SHP77 (cell line): ENCODE data around the gene RAI1.

ENCODE experiments used
- DNase-seq, 2 experiments: peaks; one replicate each; lab custom pipeline; 2025; lab: John Stamatoyannopoulos, UW

Gene RAI1

DNA sequence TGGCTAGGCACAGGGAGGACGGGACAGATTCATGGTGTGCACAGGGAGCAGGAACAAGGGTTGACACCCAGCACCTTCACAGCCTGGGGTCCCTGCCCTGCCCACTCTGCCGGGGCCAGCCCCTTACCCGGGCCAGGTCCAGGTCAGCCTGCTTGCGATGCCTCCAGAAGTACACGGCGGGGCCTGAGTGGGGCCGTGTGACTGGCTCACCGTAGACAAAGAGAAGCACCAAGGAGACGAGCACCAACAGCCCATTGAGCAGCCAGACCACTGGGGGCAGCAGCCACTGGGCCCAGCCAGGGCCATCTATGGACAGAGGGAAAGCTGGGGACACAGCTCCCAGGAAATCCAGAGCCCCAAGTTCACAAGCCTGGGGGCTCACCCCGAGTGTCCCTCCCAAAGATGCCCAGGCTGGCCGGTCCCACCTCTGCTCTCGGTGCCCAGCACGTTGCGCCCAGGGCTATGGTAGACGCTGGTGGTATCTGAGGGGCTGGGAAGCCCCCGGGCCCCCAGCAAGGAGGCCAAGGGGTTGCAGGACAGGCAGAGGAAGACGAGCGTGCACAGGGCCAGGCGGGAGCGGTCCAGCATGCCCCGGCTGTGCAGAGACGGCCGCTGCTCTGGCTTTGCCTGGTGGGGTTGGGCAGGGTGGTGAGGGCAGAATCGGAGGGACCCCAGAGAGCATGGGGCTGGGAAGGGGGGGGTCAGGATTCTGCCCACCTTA lies 135.7 kb downstream of the RAI1 start:
- no peak for DNase-seq

DNA sequence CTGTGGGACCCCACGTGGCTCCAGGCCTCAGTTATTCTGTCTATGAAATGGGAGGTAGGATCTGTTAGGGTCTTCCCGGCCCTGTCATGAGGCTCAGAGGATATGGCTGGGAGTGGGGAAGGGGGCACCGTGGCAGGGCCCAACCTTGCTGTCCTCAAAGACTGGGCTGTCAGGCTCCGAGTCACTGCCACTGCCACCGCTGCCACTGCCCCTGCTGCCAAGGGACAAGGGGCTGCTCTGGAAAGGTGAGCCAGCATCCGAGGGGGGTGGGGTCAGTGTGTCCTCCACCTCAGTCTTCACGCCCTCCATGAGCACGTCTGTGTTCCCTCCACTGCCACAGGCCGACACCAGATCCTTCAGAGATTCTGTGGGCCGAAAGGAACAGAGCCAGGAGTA lies 136.3 kb downstream of the RAI1 start:
- DNase-seq = no peak

DNA sequence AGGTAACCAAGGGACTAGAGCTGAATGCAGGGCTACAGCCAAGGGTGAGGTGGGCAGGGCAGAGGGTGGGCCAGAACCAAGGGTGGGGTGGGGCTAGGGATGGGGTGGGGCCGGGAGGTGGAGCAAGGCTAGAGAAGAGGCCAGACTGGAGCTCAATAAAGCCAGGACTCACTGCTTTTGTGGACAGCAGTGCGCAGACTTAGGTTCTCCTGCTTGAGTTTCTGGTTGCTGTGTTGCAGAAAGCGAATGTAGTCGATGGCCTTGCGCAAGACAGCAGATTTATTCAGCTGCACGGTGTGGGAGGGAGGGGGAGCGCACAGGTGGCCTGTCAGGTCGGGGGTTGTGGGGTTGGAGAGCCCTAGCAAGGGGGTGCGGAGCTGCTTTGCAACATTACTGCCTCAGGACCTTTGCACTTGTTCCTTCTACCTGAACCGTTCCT lies 136.8 kb downstream of the RAI1 start:
- DNase-seq = no peak

DNA sequence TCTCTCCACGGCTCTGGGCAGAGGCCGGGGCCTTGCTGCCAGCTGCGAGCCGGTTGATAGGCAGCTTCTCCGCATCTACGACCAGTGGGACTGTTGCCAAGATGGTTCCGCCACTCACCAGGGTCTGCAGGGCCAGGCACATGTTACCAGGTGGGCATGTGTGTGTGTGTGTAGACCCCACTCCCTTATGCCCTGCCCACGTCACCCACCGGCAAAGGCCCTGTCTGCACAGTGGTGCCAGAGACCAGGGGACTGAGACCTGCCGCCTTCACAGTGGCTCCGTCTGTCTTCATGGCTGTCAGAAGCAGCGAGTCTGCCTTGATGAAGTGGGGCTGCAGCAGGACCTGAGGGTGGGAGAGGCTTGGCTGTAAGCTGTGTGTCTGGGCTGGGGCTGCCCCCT lies 137.9 kb downstream of the RAI1 start:
- DNase-seq = no peak

DNA sequence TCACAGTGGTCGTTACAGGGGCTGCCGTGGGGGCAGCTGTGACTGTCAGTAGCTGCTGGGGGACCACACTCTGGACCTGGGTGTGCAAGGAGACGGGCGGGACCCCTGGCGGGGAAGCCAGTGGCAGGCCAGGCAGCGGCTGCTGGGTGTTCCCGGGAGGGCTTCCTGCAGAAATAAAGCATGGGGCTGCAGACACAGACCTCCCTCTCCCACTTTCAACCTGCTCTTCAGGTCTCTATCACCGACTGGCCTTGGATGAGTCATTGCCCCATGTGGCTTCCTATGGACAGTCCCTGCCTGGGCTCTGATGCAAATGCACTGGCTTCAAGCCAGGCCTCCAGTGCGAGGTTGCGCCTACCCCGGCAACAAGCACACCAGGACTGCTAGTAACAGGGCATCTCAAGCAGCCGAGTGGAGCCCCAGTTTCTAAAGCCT lies 138.3 kb downstream of the RAI1 start:
- DNase-seq = peak; percentile 82 to 90

DNA sequence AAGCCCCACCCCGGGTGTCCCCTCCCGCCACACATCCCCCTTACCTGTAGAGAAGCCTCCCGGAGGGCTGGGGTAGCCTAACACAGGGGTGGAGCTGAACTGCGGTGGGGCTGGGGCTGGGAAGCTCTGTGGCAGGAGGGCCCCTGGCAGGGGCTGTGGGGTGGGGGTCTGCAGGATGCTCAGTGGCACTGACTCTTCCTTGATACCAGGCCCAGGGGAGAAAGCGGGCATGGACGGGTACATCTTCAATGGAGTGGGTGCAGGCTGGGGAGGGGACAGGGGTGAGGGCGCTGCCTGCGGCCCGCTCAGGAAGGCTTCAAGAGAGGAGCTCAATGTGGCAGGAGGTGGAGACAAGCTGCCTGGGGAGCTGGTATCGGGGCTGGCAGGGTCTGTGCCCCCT lies 138.8 kb downstream of the RAI1 start:
- DNase-seq = no peak

DNA sequence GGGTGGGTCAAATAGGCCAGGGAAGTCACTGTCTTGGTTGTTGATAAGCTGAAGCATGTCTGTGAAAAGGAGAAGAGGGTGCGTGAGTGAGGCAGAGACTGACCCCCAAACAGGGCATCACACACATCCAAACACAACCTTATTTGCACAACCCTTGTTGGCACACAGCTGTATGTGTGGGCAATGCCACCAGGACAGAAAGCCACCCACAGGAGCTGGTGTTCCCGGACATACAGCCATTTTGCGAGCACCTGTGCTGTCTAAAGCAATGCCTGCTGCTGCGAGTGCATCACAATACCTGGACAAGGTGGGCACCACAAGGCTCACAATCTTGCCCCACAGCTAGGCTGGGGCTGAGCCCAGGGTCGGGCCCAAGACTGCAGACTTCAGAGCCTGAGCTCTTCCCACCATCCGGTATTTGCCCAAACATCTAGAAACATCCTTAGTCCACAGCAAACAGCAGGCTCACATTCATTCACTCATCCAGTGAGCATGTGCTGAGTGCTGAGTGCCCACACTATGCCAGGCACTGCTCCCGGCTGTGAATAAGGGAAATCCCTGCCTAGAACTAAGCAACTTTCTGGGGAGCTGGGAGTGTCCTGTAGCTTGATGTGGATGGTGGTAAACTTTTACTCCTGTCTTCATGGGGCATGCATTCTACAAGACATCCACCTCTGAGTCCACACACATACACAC lies 139.4 kb downstream of the RAI1 start:
- DNase-seq = no peak

DNA sequence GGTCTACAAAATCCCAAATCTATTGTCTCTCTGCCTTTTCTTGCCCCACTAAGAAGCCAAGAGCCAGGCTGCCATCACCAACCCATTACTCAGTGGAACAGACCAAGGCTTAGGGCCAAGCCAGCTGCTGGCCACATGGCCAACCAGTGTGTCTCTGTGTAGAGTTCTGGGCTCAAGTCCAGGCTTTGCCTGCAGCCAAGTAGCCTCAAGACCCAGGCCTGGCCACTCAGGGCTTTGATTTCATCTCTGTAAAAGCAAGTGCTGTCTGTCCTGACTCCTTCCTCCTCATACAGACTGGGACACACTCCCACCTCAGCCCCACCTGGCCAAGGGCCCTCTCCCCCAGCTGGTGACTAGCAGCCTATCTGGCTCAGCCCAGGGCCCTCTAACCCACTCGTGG lies 140.9 kb downstream of the RAI1 start:
- no peak for DNase-seq

DNA sequence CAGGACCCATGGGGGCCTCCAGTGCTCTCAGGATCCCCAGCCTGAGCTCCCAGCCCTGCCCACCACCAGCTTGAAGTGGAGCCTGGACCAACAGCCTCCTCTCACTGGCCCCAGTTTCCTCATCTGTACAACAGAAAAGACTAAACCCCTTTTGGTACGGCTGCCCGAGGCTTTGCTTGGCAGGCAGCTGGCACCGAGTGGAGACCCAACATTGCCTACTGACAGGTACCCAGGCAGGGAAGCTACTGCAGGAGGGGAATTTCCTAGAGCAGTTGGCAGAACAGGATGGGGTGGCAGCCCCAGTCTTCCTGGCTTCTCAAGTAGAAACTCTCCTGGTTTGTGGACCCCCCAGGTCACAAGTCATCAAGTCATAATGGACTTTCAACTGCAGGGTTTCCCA lies 141.4 kb downstream of the RAI1 start:
- DNase-seq = no peak

DNA sequence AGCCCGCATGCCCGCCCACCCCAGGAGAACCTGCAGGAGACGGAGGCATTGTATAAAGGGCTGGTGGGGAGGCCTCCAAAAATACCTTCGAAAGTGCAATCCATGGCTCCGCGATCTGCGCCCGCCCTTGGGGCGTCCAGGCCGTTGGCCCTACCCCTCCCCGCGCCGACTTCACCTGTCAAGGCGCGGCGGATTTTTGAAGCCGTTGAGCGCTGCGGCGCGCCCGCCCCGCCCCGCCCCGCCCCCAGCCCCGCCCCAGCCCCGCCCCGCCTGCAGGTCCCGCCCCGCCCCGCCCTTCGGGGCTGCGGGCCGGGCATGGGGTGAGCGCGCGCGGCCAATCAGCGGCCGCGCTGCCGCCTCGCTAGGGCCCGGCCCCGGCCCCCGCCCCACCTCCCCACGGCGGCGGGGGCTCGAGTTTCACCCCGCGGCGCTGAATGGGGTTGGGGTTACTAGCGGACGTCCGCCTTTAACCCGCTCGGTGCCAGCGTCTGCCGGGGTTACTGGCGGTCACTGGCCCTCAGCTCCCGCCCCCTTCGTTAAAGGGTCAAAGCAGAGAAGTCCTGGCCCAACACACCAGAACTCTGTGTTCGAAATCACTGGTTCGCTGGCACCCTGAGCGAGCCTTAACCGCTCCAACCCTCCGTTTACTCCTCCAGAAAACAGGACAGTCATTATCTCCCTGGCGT lies 142.3 kb downstream of the RAI1 start:
- peak; percentile 94 to 99 for DNase-seq

DNA sequence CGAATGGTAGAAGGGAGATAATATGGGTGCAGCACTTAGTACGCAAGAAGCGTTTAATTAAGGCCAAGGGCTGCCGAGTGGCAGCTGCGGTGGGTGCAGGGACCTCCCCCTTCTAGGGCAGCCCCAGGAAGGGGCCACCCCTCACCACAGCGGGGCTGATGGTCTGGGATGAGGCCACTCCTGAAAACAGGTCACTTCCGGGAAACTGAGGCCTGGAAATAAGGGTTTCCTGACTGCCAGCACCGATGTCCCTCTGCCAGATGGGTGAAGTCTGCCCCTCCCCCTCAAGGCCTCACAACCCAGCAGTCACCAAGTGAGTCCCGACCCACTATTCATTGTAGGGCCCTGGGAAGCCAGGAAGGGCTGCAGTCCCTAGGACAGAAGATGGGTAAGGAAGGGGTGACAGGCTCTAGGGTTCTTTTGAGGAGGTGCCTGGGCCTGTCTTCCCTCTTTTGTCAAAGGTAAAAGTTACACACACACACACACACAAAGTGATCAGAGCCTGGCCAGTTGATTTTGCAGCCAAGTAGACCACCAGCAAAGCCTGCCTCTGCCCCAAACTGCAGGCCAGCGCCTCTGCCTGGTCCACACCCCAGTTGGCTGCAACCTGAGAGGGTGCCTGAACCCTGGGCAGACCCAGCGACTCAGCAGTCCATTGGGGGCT lies 143.0 kb downstream of the RAI1 start:
- DNase-seq = peak; percentile 60 to 80

DNA sequence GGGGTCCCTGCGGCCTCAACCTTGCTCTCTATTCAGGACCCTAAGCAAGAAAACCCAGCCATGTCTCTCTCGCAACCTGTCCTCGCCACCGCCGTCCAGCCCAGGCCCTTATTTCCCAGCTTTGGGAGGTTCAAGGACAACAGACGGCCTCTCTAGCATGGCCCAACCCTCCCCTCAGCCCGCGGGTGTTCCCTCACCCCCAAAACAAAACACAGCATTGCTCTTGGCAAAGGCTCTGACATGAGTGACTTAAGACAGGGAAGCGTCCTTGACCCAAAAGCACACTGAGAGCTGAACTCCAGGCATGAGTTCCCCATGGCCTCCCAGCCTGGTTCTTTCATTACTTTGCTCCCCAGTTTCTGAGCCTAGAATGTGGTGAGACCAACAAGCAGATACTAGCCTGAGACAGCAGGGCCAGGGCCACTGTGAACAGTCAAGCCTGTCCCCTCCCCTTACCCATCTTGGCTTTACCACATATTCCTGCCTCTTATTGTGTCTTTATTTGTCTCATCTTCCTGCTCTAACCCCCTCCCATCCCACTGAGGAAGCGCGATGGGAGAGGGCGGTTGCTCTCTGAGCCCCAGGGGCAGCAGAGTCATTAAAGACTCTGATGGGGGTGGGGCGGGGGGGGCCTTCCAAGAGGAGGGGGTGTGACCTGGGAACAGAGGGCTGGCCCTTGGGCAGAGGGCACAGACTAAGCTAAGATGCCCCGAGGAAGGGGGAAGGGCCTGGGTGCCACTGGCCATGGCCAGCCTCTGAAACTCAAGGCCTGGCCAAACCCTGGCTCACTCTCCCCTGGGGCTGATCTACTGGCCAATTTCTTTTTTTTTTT lies 143.7 kb downstream of the RAI1 start:
- DNase-seq = no peak

DNA sequence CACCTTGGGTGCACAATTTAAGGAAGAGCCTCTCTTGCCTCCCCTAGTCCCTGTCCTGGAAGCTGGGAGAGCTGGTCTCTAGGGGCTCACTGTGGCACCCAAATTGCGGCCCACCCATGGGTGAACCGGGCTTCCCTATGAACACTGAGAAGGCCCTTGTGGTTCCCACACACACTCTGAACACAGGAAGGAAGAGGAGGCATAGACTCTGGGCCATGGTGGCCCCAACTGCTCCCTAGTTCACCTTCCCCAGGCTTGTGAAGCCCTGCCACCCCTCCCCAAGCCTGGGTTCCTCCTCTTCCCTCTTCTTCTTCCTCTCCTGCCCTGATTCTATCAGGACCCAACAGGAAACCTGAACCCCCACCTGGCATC lies 145.1 kb downstream of the RAI1 start:
- DNase-seq = no peak

DNA sequence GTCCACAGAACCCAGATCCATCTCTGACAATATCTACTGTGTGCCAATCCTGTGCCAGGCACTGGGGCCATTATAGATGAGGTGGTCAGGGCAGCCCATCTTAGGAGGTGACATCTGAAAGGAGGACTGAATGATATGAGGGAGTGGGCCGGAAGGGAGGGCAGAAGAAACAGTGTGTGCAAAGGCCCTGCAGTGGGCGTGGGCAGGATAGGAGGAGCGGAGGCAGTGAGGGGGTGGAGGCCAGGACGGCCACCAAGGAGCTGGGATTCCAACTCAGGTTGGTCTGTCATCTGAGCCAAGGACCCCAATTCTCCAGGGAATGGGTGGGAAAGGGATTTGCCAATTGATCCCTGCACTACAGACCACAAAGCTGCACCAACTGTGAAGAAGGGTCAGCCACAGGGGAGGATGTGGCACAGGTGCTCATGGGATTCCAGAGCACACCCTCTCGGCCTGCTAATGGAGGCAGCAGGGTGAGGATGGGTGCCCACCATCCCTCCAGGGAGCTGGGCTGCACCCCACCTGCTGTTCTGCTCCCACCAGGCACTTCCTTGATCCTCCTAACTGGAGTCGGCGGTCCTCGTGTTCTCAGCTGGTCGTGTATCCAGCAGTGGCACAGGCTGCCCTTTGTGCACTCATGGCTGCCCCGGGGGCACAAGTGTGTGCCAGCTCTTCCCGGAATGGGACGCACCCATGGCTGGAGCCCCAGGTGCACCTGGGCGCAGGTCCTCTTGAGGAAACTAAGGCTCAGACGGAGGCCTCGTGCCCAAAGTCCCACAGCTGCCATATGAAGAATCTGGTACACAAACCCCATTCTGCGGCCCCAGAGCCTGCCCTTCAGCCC lies 145.9 kb downstream of the RAI1 start:
- DNase-seq = no peak

DNA sequence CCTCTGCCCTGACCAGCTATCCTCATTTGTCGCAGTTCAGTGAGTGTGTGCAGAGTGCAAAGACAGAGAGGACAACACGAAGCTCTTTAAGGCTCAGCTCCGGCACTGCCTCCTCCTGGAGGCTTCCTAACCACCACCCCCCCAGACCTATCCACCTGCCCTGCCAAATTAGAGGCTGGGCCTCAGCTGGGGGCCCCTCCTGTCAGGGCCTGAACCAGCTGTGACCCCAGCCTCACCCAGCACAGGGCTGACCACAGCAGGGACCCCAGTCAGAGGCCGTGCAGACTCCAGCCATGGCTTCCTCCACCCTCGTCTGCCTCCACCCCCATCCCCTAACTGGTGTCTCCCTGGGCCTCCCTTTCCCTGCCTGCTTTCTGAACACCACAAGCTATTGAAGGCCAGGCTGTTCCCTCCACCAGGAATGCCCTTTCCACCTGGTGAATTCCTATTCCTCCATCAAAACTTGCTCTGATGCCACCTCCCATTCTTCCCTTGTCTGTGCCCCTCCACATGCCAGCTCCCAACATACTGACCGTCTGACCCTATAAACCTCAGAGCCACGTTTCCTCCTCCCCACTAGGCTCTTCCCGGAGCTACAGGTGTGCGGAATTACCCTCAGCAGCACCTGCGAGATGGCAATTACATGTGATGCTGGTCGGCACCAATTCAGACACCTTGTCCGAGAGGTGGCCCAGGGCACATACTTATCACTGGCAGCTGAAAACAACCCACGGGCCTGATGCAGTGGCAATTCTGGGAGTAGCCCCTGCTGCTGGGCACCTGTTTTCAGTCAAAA lies 146.8 kb downstream of the RAI1 start:
- no peak for DNase-seq

DNA sequence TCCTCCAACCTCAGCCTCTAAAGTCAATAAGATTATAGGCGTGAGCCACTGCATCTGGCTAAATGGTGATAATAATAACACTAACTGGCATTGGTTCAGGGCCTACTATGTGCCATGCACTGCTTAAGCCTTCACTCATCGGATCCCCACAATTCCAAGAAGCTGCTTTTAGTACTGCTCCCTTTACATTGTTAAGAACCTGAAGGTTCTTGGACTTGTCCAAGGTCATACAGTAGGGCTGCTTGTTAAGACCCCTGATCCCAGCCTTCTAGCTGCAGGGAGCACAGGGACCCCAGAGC lies 149.0 kb downstream of the RAI1 start:
- DNase-seq = no peak

DNA sequence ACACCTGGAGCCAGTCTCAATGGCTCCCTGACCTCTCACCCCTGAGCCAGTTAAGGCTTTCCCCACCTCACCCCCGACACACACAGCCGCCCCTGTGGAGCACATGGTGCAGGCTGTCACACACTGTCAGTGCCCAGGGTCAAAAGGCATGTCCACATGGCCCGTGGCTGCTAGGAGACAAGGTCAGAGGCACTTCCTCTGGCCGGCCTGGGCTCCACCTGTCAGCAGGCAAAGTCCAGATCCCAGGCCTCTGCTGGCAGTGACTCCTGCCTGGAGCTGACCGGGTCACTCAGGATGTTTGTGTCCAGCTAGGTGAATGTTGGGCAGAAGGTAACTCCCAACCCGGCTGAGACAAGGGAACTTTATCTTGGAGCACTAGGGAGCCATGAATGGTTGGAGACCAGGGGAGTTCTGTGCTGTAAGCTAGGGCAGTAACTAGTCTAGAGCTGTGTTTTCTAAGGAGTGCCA lies 149.5 kb downstream of the RAI1 start:
- DNase-seq = no peak

DNA sequence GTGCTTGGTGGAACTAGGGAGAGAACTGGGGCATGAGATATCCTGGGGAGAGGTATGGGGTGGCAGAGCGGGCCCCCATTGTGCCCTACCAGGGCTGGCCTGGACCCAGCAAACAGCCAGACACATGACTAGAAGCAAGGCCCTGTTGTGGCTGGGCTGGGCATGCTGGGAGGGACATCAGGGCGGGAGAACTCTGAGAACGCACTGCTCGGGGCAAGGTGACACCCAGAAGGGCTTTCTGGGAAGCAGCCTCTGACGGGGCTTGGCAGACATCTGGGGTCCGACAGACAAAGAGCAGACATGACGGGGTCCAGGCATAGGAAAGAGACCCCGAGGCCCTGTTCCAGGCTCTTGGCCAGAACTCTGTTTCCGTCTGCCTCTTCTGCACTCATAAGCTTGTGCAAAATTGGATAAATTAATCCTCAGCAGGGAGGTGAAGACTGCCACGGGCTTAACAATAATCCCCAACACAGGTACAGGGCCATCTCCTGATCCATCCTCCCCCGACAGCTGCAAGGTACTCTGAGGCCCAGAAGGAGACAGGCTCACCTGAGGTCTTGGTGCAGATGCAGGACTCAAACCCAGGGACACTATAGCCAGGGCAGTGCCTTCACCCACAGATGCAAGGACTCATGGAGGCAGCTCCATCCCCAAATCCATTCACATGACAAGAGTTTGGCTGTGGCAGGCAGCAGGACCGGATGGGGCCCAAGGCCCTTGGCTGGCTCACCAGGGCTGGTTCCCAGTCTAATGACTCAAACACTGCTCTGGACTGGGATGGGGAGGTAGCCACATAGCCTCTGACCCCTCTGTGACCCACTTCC lies 150.2 kb downstream of the RAI1 start:
- DNase-seq = no peak

DNA sequence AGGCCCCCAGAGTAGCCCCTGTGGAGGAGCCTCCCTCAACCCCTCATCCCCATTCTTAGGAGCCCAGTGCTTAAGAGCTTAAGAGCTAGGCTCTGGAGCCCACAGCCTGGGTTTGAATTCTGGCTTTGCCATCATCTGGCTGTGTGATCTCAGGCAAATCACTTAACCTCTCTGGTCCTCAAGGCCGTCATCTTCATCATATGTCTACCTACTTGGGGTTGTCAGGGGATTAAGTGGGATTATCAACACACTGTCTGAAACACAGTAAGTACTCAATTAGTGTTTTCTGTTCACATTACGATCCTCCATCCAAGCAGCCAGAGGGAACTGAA lies 150.7 kb downstream of the RAI1 start:
- DNase-seq = no peak
